CD14-positive monocyte (primary cell): ENCODE measurements around the gene CHAT. TPM values are rescaled to one million over a fixed set of nuclear protein-coding genes. Genes with fewer than 3 reads are reported as not detected.

ENCODE experiments used
- DNase-seq, 3 donors: peaks; one replicate each; pipeline ENCODE4 v3.0.0-alpha.2; 2011 to 2022
- H2AFZ ChIP-seq: 2 replicates; pipeline ENCODE4 v1.6.0; 2012; ENCODE audit warnings: mild to moderate bottlenecking, low read depth, low read length, inconsistent platforms; ENCODE audit not compliant: insufficient read depth, poor library complexity, severe bottlenecking
- H3K27ac ChIP-seq, 2 donors: 1 replicate in 1 of 2; 2 replicates in 1 of 2; pipeline ENCODE4 v1.5.1; 2012 to 2013; ENCODE audit warnings: low read length in 2 of 2, control low read depth in 1 of 2, inconsistent platforms in 1 of 2, low read depth in 1 of 2, mild to moderate bottlenecking in 1 of 2
- H3K27me3 ChIP-seq, 2 donors: one replicate each; pipeline versions ENCODE4 v1.6.0 to v1.6.1; 2011 to 2013; ENCODE audit warnings: low read length in 2 of 2; ENCODE audit not compliant: control insufficient read depth in 2 of 2, insufficient read depth in 2 of 2
- H3K36me3 ChIP-seq, 2 donors: replicated peaks in 1 of 2; 1 replicate in 1 of 2; 2 replicates in 1 of 2; pipeline versions ENCODE4 v1.5.1 to v1.6.1; 2012 to 2013; ENCODE audit warnings: low read length in 2 of 2, control low read depth in 1 of 2, inconsistent platforms in 1 of 2, mild to moderate bottlenecking in 1 of 2; ENCODE audit not compliant: insufficient read depth in 2 of 2, control insufficient read depth in 1 of 2
- H3K4me1 ChIP-seq, 2 donors: 1 replicate in 1 of 2; 2 replicates in 1 of 2; pipeline versions ENCODE4 v1.5.1 to v1.6.1; 2012 to 2013; ENCODE audit warnings: low read length in 2 of 2, control low read depth in 1 of 2, inconsistent platforms in 1 of 2, mild to moderate bottlenecking in 1 of 2, moderate library complexity in 1 of 2; ENCODE audit not compliant: insufficient read depth in 2 of 2, control insufficient read depth in 1 of 2
- H3K4me2 ChIP-seq: replicated peaks from 2 replicates; pipeline ENCODE3; 2012; ENCODE audit warnings: low read length, moderate library complexity, mild to moderate bottlenecking; ENCODE audit not compliant: poor library complexity, severe bottlenecking; ENCODE audit errors: extremely low read depth
- H3K4me3 ChIP-seq, 3 experiments: fragments of 200-600 bp in 1 of 3; sonication (generic) in 1 of 3; replicated peaks in 1 of 3; 1 replicate in 2 of 3; 2 replicates in 1 of 3; pipeline ENCODE4 v1.5.1; 2011 to 2013; ENCODE audit warnings: low read length in 3 of 3, mild to moderate bottlenecking in 3 of 3, control low read depth in 2 of 3, low read depth in 2 of 3, inconsistent platforms in 1 of 3, moderate library complexity in 1 of 3
- H3K79me2 ChIP-seq: 2 replicates; pipeline ENCODE4 v1.6.0; 2012; ENCODE audit warnings: mild to moderate bottlenecking, control low read depth, inconsistent platforms, low read length, moderate library complexity; ENCODE audit not compliant: insufficient read depth
- H3K9ac ChIP-seq: 2 replicates; pipeline ENCODE4 v1.6.0; 2017; ENCODE audit warnings: low read length, mild to moderate bottlenecking; ENCODE audit not compliant: insufficient read depth, poor library complexity, severe bottlenecking
- H3K9me3 ChIP-seq, 2 donors: replicated peaks in 1 of 2; 1 replicate in 1 of 2; 2 replicates in 1 of 2; pipeline versions ENCODE4 v1.5.1 to v1.6.1; 2012 to 2013; ENCODE audit warnings: low read length in 2 of 2, control low read depth in 1 of 2; ENCODE audit not compliant: control insufficient read depth in 1 of 2, insufficient read depth in 1 of 2
- H4K20me1 ChIP-seq: 2 replicates; pipeline ENCODE4 v1.6.0; 2012; ENCODE audit warnings: mild to moderate bottlenecking, low read length, control low read depth, moderate library complexity; ENCODE audit not compliant: insufficient read depth
- H3K27ac Mint-ChIP-seq, 7 donors: one replicate each; pipeline ENCODE4 v1.8.0; 2020; ENCODE audit warnings: mild to moderate bottlenecking in 7 of 7, mixed read lengths in 7 of 7, moderate library complexity in 6 of 7, inconsistent platforms in 2 of 7
- H3K27me3 Mint-ChIP-seq, 3 donors: one replicate each; pipeline ENCODE4 v1.8.0; 2021 to 2022; ENCODE audit warnings: low read depth in 3 of 3, mild to moderate bottlenecking in 3 of 3, mixed read lengths in 3 of 3, moderate library complexity in 3 of 3, inconsistent platforms in 1 of 3
- H3K36me3 Mint-ChIP-seq, 2 donors: one replicate each; pipeline ENCODE4 v1.8.0; 2020; ENCODE audit warnings: mixed read lengths in 2 of 2, inconsistent platforms in 1 of 2, mild to moderate bottlenecking in 1 of 2
- H3K4me1 Mint-ChIP-seq: one replicate; pipeline ENCODE4 v1.8.0; 2020; ENCODE audit warnings: mild to moderate bottlenecking, mixed read lengths
- H3K4me3 Mint-ChIP-seq, 2 donors: one replicate each; pipeline ENCODE4 v1.8.0; 2020; ENCODE audit warnings: mild to moderate bottlenecking in 2 of 2, mixed read lengths in 2 of 2, moderate library complexity in 1 of 2
- H3K9me3 Mint-ChIP-seq, 7 donors: one replicate each; pipeline ENCODE4 v1.8.0; 2020 to 2022; ENCODE audit warnings: mixed read lengths in 7 of 7, mild to moderate bottlenecking in 6 of 7, moderate library complexity in 6 of 7, inconsistent platforms in 2 of 7
- CTCF ChIP-seq: fragments of 200-600 bp; IDR thresholded peaks from one replicate; pipeline ENCODE4 v1.8.0; 2022; ENCODE audit warnings: antibody characterized with exemption, mild to moderate bottlenecking
- WGBS: methylation state at CpG from one replicate; pipeline ENCODE4 v1.1.5; 2013; ENCODE audit warnings: missing lambda C conversion rate; ENCODE audit not compliant: insufficient coverage; 5-methylcytosine and 5-hydroxymethylcytosine counted together
- intact Hi-C, 2 donors: fragments of 100-400 bp; cut with micrococcal nuclease; formaldehyde crosslinking; loops; one replicate each; pipeline versions ENCODE4 v1.15.0 to v1.15.1; 2023
- polyA plus RNA-seq, 3 donors: library from polyadenylated mRNA; depleted of rRNA in 1 of 3; unstranded in 2 of 3; stranded (reverse) in 1 of 3; fragments of 300-500 nt in 2 of 3; fragments of >200 nt in 1 of 3; fragmentation: Illumina TruSeq in 2 of 3; gene quantifications; 1 replicate in 2 of 3; 2 replicates in 1 of 3; pipeline ENCODE4 v1.2.3, GENCODE V29; 2012 to 2021

The CHAT gene
- polyA plus RNA-seq, 3 donors = not detected

- H3K27me3 ChIP-seq = peaks cover under 1 to 11% of the 10 kb centered on the region in 2 donors
- H3K4me3 Mint-ChIP-seq = no peak overlapping the region
- H3K36me3 ChIP-seq = no peaks in the 10 kb centered on the region
- no peaks in the 10 kb centered on the region for H3K79me2 ChIP-seq
- no peak for TF ChIP-seq CTCF
- H3K27ac Mint-ChIP-seq = no peak overlapping the region
- H3K36me3 Mint-ChIP-seq = no peaks in the 10 kb centered on the region
- no peak overlapping the region for H3K27ac ChIP-seq
- H3K4me2 ChIP-seq = no peak overlapping the region
- no peaks in the 10 kb centered on the region for H3K4me1 ChIP-seq
- H2AFZ ChIP-seq = no peak overlapping the region
- no peaks in the 10 kb centered on the region for H4K20me1 ChIP-seq
- peaks cover 0 to 2% (median 0%) of the 10 kb centered on the region in 7 donors for H3K9me3 Mint-ChIP-seq
- WGBS = 61% methylated on average over 4 of the region's 6 CpGs
- H3K9me3 ChIP-seq = no peaks in the 10 kb centered on the region
- no peaks in the 10 kb centered on the region for H3K4me1 Mint-ChIP-seq
- H3K9ac ChIP-seq = no peak overlapping the region
- no peak overlapping the region for H3K4me3 ChIP-seq
- H3K27me3 Mint-ChIP-seq = peaks cover 22 to 34% (median 26%) of the 10 kb centered on the region in 3 donors
- no peak for DNase-seq
- intact Hi-C loops = no loop called here
These were observed 7.1 kb downstream of the CHAT start for GRCh38 chr10:49620841-49621378.

GRCh38 chr10:49621561-49621960, 7.7 kb downstream of the CHAT start:
- H3K36me3 ChIP-seq = no peaks in the 10 kb centered on the region
- H3K9me3 ChIP-seq = no peaks in the 10 kb centered on the region
- TF ChIP-seq CTCF = no peak
- Mint-ChIP-seq H3K4me1 (no peaks in the 10 kb centered on the region), H3K27ac (no peak overlapping the region), H3K36me3 (no peaks in the 10 kb centered on the region), H3K4me3 (no peak overlapping the region), H3K9me3 (peaks cover 0 to 2% (median 0%) of the 10 kb centered on the region in 7 donors), H3K27me3 (peaks cover 17 to 28% (median 24%) of the 10 kb centered on the region in 3 donors)
- DNase-seq = no peak
- intact Hi-C loops = no loop called here
- no peaks in the 10 kb centered on the region for H4K20me1 ChIP-seq
- H2AFZ ChIP-seq = no peak overlapping the region
- no peaks in the 10 kb centered on the region for H3K4me1 ChIP-seq
- H3K27me3 ChIP-seq = peaks cover 0 to 4% of the 10 kb centered on the region in 2 donors
- H3K4me2 ChIP-seq = no peak overlapping the region
- WGBS = 61% methylated on average over 6 of the region's 6 CpGs
- no peak overlapping the region for H3K27ac ChIP-seq
- H3K9ac ChIP-seq = no peak overlapping the region
- H3K79me2 ChIP-seq = no peaks in the 10 kb centered on the region
- H3K4me3 ChIP-seq = no peak overlapping the region
